K562 (cell line): ENCODE data around the gene SPEG. TPM values are rescaled to one million over a fixed set of nuclear protein-coding genes. Genes with fewer than 3 reads are reported as not detected.

Experiments used
- ELF2 ChIP-seq: fragments of 250-450 bp; sonication (Bioruptor Pico); IDR thresholded peaks from 2 replicates; pipeline ENCODE4 v1.5.0; 2021; ENCODE audit warnings: mild to moderate bottlenecking
- FOS ChIP-seq: IDR thresholded peaks from 3 replicates; pipeline ENCODE4 v1.6.1; 2011; ENCODE audit not compliant: insufficient read length; ENCODE audit errors: extremely low read depth
- MGA ChIP-seq: fragments of 450-650 bp; IDR thresholded peaks from 2 replicates; pipeline ENCODE4 v1.6.1; 2016; ENCODE audit warnings: mild to moderate bottlenecking, moderate library complexity
- MTA3 ChIP-seq: fragments of 450-650 bp; formaldehyde crosslinking; IDR thresholded peaks from 2 replicates; pipeline ENCODE4 v1.6.1; 2017; ENCODE audit warnings: mild to moderate bottlenecking, borderline replicate concordance
- MYBL2 ChIP-seq, 2 experiments: fragments of 450-650 bp in 1 of 2; sonication (generic) in 1 of 2; formaldehyde crosslinking in 1 of 2; IDR thresholded peaks; 2 replicates each; pipeline versions ENCODE4 v1.6.1 to v1.8.1; 2017 to 2022; ENCODE audit warnings: borderline replicate concordance in 1 of 2, inconsistent platforms in 1 of 2, low read depth in 1 of 2, mild to moderate bottlenecking in 1 of 2, missing genetic modification reagents in 1 of 2, moderate library complexity in 1 of 2
- NCOA6 ChIP-seq: fragments of 450-650 bp; IDR thresholded peaks from 2 replicates; pipeline ENCODE4 v1.6.1; 2017; ENCODE audit warnings: mild to moderate bottlenecking
- UBTF ChIP-seq, 2 experiments: IDR thresholded peaks; 2 replicates each; pipeline ENCODE4 v1.6.1; 2012; ENCODE audit warnings: improper control_type of control experiment in 2 of 2, low read depth in 2 of 2, low read length in 2 of 2, borderline replicate concordance in 1 of 2
- VEZF1 ChIP-seq: fragments of 200-800 bp; sonication (Bioruptor generic); IDR thresholded peaks from 2 replicates; pipeline ENCODE4 v1.6.1; 2017; ENCODE audit warnings: missing genetic modification characterization, missing compliant biosample characterization
- ZBTB43 ChIP-seq: sonication (generic); formaldehyde crosslinking; IDR thresholded peaks from 2 replicates; pipeline ENCODE4 v1.8.0; 2023; ENCODE audit warnings: mild to moderate bottlenecking, missing genetic modification reagents
- ZNF324 ChIP-seq: fragments of 250-450 bp; sonication (Bioruptor Pico); IDR thresholded peaks from 2 replicates; pipeline ENCODE4 v1.4.0; 2020; ENCODE audit warnings: mild to moderate bottlenecking
- polyA plus RNA-seq, 8 experiments: library from polyadenylated mRNA; depleted of rRNA in 4 of 8; stranded (reverse) in 5 of 8; unstranded in 3 of 8; fragments of >200 nt; fragmentation: Nextera tagmentation in 2 of 8; fragmentation: Illumina TruSeq in 1 of 8; extraction: Ambion mirVana in 2 of 8; extraction: Trizol in 1 of 8; gene quantifications; 2 replicates each; pipeline versions ENCODE4 v1.2.1 to v1.2.3, GENCODE V29; 2011 to 2014; ENCODE audit warnings: inconsistent platforms in 1 of 8, missing spikeins in 1 of 8
- total RNA-seq, 7 experiments: library from RNA; depleted of rRNA in 6 of 7; stranded (reverse); fragments of >200 nt in 6 of 7; fragmentation: Illumina TruSeq in 2 of 7; extraction: Trizol in 2 of 7; gene quantifications; 2 replicates each; pipeline versions ENCODE4 v1.2.1 to v1.2.3, GENCODE V29; 2011 to 2021; ENCODE audit warnings: low replicate concordance in 1 of 7

Gene SPEG
- total and polyA plus RNA-seq, 9 of the 15 experiments (the other 6 are each of a cell fraction or from before 2014, with no cell fraction given) = 0.49 to 8.7 (median 3.0) TPM

DNA sequence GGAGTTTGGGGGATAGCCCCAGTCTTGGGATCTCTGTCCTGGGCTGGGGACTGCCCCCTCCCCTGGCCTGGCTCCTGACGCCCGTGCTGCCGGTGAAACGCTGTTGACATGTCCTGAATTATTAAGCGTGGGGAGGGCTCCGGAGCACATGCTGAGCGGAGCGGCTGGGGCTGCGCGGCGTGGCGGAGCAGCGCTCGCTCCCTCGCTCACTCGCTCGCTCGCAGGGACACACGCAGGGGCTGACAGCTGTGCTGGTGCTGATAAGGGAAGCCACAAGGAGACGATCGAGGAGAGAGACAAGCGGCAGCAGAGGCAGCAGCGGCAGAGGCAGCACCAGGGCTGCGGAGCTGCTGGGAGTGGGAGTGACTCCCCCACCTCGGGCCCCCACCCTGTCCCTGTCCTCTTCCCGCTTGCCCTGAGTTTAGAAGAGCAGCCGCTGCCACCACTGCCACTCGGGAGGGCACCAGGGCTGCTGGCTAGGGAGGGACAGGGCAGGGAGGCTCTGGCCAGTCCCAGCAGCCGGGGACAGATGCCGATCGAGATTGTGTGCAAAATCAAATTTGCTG is 79.6 kb downstream of the SPEG start, which contains the start of gene ASIC4 (continued):
- TF ChIP-seq MGA (peak; percentile 88), FOS (no peak), MYBL2 (IDR thresholded peaks at IDR 0.05; ENCODE audit: low read depth) (no peak), MYBL2 (CRISPR knock-in tag; IDR thresholded peaks at IDR 0.05; ENCODE audit: borderline replicate concordance) (no peak), NCOA6 (no peak), ZNF324 (no peak), MTA3 (peak; percentile 90), ELF2 (CRISPR knock-in tag) (no peak), ZBTB43 (no peak), UBTF (IDR thresholded peaks at IDR 0.05; ENCODE audit: borderline replicate concordance in 1 of 2, low read depth in 2 of 2, low read length in 2 of 2) (peak; percentile 49 to 91; a peak in 3 of 4 replicates), VEZF1 (peak; percentile 93)
